ENCODE measurements around the gene TBC1D7.

The TBC1D7 gene

DNA sequence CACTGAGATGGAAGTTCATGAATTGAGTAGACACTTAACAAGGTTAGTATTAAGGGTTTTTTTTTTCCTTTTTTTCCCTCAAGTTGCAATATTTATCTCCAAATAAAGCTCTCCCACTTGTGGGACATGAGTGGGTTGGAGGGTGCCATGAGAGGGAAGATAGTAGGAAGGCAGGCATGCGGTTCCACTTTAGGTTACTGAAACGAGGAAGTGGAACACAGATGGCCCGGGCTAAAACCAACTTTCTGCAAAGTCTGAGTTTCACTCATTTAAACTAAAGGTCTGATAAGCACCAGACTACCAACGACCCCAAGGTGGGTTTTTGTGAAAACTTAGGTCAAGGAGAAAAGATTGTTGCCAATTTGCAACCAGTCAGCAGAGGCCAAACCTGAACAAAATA, 42.2 kb downstream of the TBC1D7 start:
- H3K9me3 ChIP-seq, result no peaks in the 10 kb centered on the region
- H3K4me3 ChIP-seq (ENCODE audit: low read depth in 1 of 2, low read length in 1 of 2), result peak overlapping the region in 1 of 2 experiments; percentile 31
- peak overlapping the region; percentile 95 for H3K27ac ChIP-seq
- no peaks in the 10 kb centered on the region for H3K27me3 ChIP-seq
- H3K4me1 ChIP-seq (ENCODE audit: control insufficient read depth in 1 of 2, insufficient read depth in 1 of 2, low read depth in 1 of 2, low read length in 1 of 2), result peaks cover 48 to 49% of the 10 kb centered on the region in 2 experiments
- peaks cover 71% of the 10 kb centered on the region for H3K36me3 ChIP-seq
- TF ChIP-seq, protein P1, sequence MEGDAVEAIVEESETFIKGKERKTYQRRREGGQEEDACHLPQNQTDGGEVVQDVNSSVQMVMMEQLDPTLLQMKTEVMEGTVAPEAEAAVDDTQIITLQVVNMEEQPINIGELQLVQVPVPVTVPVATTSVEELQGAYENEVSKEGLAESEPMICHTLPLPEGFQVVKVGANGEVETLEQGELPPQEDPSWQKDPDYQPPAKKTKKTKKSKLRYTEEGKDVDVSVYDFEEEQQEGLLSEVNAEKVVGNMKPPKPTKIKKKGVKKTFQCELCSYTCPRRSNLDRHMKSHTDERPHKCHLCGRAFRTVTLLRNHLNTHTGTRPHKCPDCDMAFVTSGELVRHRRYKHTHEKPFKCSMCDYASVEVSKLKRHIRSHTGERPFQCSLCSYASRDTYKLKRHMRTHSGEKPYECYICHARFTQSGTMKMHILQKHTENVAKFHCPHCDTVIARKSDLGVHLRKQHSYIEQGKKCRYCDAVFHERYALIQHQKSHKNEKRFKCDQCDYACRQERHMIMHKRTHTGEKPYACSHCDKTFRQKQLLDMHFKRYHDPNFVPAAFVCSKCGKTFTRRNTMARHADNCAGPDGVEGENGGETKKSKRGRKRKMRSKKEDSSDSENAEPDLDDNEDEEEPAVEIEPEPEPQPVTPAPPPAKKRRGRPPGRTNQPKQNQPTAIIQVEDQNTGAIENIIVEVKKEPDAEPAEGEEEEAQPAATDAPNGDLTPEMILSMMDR (IDR thresholded peaks at IDR 0.05), result no peak

DNA sequence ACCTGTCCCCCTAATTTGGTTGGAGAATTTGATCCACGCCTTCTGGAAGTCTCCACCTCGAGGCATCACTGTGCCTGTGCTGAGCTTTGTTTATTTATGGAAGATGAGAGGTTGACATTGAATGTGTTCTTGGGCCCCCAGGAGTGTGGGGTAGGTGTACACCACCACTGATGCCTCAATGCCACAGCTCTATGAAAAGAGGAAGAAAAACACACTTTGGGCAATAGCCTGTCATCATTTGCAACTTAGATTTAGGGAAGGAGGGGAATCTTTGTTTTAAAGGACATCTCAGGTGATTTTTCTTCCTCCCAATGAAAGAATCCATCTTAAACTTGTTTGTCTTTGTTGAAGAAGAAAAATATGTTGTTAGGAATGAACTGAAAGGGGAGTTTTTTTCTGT, 42.6 kb downstream of the TBC1D7 start:
- Histone ChIP-seq H3K9me3 (no peaks in the 10 kb centered on the region), H3K4me1 (ENCODE audit: control insufficient read depth in 1 of 2, insufficient read depth in 1 of 2, low read depth in 1 of 2, low read length in 1 of 2) (peaks cover 51 to 53% of the 10 kb centered on the region in 2 experiments), H3K27me3 (no peaks in the 10 kb centered on the region), H3K27ac (peak overlapping the region; percentile 95), H3K36me3 (peaks cover 74% of the 10 kb centered on the region), H3K4me3 (ENCODE audit: low read depth in 1 of 2, low read length in 1 of 2) (peak overlapping the region in 1 of 2 experiments; percentile 31)
- TF ChIP-seq, protein P1 (IDR thresholded peaks at IDR 0.05), result no peak

DNA sequence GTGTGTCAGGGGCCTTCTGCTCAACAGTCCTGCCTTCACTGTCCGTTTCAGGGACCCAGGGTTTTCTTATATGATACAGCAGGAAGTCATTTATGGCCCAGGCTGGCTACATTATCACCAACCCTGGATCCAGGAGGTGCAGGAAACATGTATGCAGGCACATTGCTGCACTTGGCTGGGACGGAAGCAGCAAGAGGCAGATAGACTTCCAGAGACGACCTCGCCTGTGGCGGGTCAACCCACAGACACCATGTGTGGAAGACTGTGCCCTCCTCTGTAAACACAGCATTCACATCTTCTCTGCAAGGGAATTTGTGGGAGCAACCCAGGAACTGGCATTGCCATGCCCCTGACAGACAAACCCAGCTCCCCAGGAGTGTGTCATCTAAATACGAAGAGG, 43.7 kb downstream of the TBC1D7 start:
- Histone ChIP-seq H3K4me1 (ENCODE audit: control insufficient read depth in 1 of 2, insufficient read depth in 1 of 2, low read depth in 1 of 2, low read length in 1 of 2) (peaks cover 61 to 64% of the 10 kb centered on the region in 2 experiments), H3K27me3 (no peaks in the 10 kb centered on the region), H3K27ac (peak overlapping the region; percentile 95), H3K9me3 (no peaks in the 10 kb centered on the region), H3K4me3 (ENCODE audit: low read depth in 1 of 2, low read length in 1 of 2) (peak overlapping the region in 1 of 2 experiments; percentile 18), H3K36me3 (peaks cover 78% of the 10 kb centered on the region)
- TF ChIP-seq, protein P1 (IDR thresholded peaks at IDR 0.05), result no peak

DNA sequence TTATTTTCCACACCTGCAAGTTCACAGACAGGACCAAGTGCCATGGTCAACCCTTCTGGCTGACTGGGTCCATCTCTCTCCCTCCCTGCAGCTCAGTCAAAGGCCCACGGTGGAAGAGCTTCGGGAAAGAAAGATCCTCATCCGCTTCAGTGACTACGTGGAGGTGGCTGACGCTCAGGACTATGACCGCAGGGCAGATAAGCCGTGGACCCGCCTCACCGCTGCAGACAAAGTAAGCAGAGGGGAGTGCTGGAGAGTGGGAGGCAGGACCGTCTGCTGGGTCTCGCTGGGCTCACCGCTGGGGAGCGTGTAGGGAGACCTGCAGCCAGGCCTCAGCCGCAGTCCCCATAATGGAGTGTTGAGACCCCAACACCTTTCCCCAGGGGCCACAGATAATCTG, 45.0 kb downstream of the TBC1D7 start:
- Histone ChIP-seq H3K4me1 (ENCODE audit: control insufficient read depth in 1 of 2, insufficient read depth in 1 of 2, low read depth in 1 of 2, low read length in 1 of 2) (peaks cover 60 to 77% of the 10 kb centered on the region in 2 experiments), H3K27ac (peak overlapping the region; percentile 95)
- TF ChIP-seq, protein P1 (IDR thresholded peaks at IDR 0.05), result no peak

DNA sequence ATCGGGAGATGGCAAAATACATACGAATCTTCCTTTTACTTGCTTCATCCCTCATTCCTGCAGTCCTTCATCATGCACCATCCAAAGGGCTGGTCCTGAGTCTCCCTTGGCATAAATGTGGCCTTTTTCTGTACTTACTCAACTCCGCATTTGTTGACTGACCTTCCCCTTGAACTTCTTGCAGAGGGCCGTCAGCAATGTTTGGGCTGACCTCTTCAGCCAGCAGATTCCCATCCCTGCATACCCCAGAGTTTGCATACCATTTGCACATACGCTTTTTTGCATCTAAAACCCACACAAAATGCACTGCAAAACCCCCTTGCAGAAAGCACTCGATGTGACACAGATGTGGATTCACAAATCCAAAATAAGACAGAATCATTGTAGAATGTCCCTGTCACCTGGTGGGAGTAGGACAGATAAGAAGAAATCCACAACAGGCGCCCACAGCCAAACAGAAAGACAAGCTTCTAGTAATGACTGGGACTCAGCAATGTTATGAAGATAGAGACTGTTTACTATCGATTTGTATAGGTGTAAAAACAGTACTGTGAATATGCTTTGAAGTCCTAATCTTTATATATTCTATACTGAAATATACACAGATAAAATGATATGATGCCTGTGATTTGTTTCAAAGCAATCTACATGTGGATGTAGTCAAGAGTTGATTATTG, 45.8 kb downstream of the TBC1D7 start:
- peak overlapping the region; percentile 83 for H3K27ac ChIP-seq
- H3K36me3 ChIP-seq, result peaks cover 82% of the 10 kb centered on the region
- TF ChIP-seq, protein P1 (IDR thresholded peaks at IDR 0.05), result no peak
- no peak overlapping the region for H3K4me3 ChIP-seq (ENCODE audit: low read depth in 1 of 2, low read length in 1 of 2)
- H3K9me3 ChIP-seq, result no peaks in the 10 kb centered on the region
- no peaks in the 10 kb centered on the region for H3K27me3 ChIP-seq
- peaks cover 64 to 83% of the 10 kb centered on the region in 2 experiments for H3K4me1 ChIP-seq (ENCODE audit: control insufficient read depth in 1 of 2, insufficient read depth in 1 of 2, low read depth in 1 of 2, low read length in 1 of 2)

More for the DNA sequence above, 45.0 kb downstream of the TBC1D7 start:
- Histone ChIP-seq H3K4me3 (ENCODE audit: low read depth in 1 of 2, low read length in 1 of 2) (no peak overlapping the region), H3K27me3 (no peaks in the 10 kb centered on the region), H3K36me3 (peaks cover 81% of the 10 kb centered on the region), H3K9me3 (no peaks in the 10 kb centered on the region)
